Astrocyte (in vitro differentiated cells and primary cell): ENCODE measurements around the gene HOXC9. TPM values are rescaled to one million over a fixed set of nuclear protein-coding genes. Genes with fewer than 3 reads are reported as not detected.

ENCODE experiments used
- DNase-seq: peaks from one replicate; pipeline ENCODE4 v3.0.0-alpha.2; 2010; ENCODE audit warnings: low read depth
- FAIRE-seq: peaks from 2 replicates; lab custom pipeline; 2011; peaks lifted over from hg19 to GRCh38; lab: Jason Lieb, UNC
- H2AFZ ChIP-seq: 2 replicates; pipeline ENCODE4 v1.6.0; 2012; ENCODE audit warnings: low read depth, low read length, inconsistent platforms
- H3K27ac ChIP-seq: 2 replicates; pipeline ENCODE4 v1.5.1; 2011; ENCODE audit warnings: low read depth, low read length, inconsistent platforms
- H3K27me3 ChIP-seq: 2 replicates; pipeline ENCODE4 v1.6.0; 2011; ENCODE audit warnings: low read length, inconsistent platforms; ENCODE audit not compliant: insufficient read depth
- H3K36me3 ChIP-seq: 2 replicates; pipeline ENCODE4 v1.5.1; 2011; ENCODE audit warnings: low read length, inconsistent platforms; ENCODE audit not compliant: insufficient read depth
- H3K4me1 ChIP-seq: 2 replicates; pipeline ENCODE4 v1.5.1; 2011; ENCODE audit warnings: low read length, inconsistent platforms; ENCODE audit not compliant: insufficient read depth
- H3K4me2 ChIP-seq: 2 replicates; pipeline ENCODE4 v1.6.0; 2012; ENCODE audit warnings: low read length, inconsistent platforms
- H3K4me3 ChIP-seq: 2 replicates; pipeline ENCODE4 v1.5.1; 2011; ENCODE audit warnings: low read depth, mild to moderate bottlenecking, low read length, inconsistent platforms; ENCODE audit not compliant: insufficient read depth
- H3K79me2 ChIP-seq: 2 replicates; pipeline ENCODE4 v1.6.0; 2012; ENCODE audit warnings: mild to moderate bottlenecking, low read length, inconsistent platforms; ENCODE audit not compliant: insufficient read depth
- H3K9ac ChIP-seq: 2 replicates; pipeline ENCODE4 v1.6.0; 2012; ENCODE audit warnings: mild to moderate bottlenecking, low read length, inconsistent platforms
- H3K9me3 ChIP-seq: 2 replicates; pipeline ENCODE4 v1.5.1; 2012; ENCODE audit warnings: low read depth, mild to moderate bottlenecking, low read length, inconsistent platforms; ENCODE audit not compliant: insufficient read depth
- H4K20me1 ChIP-seq: 2 replicates; pipeline ENCODE4 v1.6.0; 2012; ENCODE audit warnings: low read length, inconsistent platforms; ENCODE audit not compliant: insufficient read depth
- H3K27ac Mint-ChIP-seq: one replicate; pipeline ENCODE4 v1.8.0; 2021; ENCODE audit warnings: mild to moderate bottlenecking, mixed read lengths; ENCODE audit not compliant: unreplicated experiment
- H3K27me3 Mint-ChIP-seq: one replicate; pipeline ENCODE4 v1.8.0; 2021; ENCODE audit warnings: low read depth, mixed read lengths; ENCODE audit not compliant: unreplicated experiment
- H3K36me3 Mint-ChIP-seq: one replicate; pipeline ENCODE4 v1.8.0; 2021; ENCODE audit warnings: low read depth, mixed read lengths; ENCODE audit not compliant: unreplicated experiment
- H3K4me1 Mint-ChIP-seq: one replicate; pipeline ENCODE4 v1.8.0; 2021; ENCODE audit warnings: low read depth, mixed read lengths; ENCODE audit not compliant: unreplicated experiment
- H3K4me3 Mint-ChIP-seq: one replicate; pipeline ENCODE4 v1.8.0; 2021; ENCODE audit warnings: mild to moderate bottlenecking, moderate library complexity, mixed read lengths; ENCODE audit not compliant: unreplicated experiment
- H3K9me3 Mint-ChIP-seq: one replicate; pipeline ENCODE4 v1.8.0; 2021; ENCODE audit warnings: mild to moderate bottlenecking, mixed read lengths; ENCODE audit not compliant: unreplicated experiment
- CTCF ChIP-seq: IDR thresholded peaks from 2 replicates; pipeline ENCODE4 v1.5.1; 2011; ENCODE audit warnings: low read depth, mild to moderate bottlenecking, inconsistent platforms, low read length, moderate library complexity; ENCODE audit not compliant: insufficient read depth
- EZH2 ChIP-seq: IDR thresholded peaks from 2 replicates; pipeline ENCODE4 v1.6.1; 2012; ENCODE audit warnings: mild to moderate bottlenecking, low read length, inconsistent platforms; ENCODE audit not compliant: insufficient read depth
- total RNA-seq: library from RNA; stranded (reverse); gene quantifications from 2 replicates; pipeline ENCODE4 v1.2.1, GENCODE V29; 2021

The HOXC9 gene
- total RNA-seq, 1 donor from 2014 or later = not detected

GRCh38 chr12:54002915-54003389, 3.0 kb downstream of the HOXC9 start:
- Mint-ChIP-seq H3K4me1 (no peaks in the 10 kb centered on the region), H3K4me3 (no peak overlapping the region), H3K27me3 (peaks cover 92% of the 10 kb centered on the region), H3K9me3 (peaks cover 12% of the 10 kb centered on the region), H3K27ac (peak overlapping the region; percentile 47), H3K36me3 (peaks cover 2% of the 10 kb centered on the region)
- Histone ChIP-seq H2AFZ (no peak overlapping the region), H3K27me3 (peaks cover 95% of the 10 kb centered on the region), H3K4me2 (no peak overlapping the region), H3K27ac (no peak overlapping the region), H3K4me1 (peaks cover 5% of the 10 kb centered on the region), H3K79me2 (no peaks in the 10 kb centered on the region), H3K4me3 (no peak overlapping the region), H3K36me3 (no peaks in the 10 kb centered on the region), H3K9me3 (no peaks in the 10 kb centered on the region), H4K20me1 (no peaks in the 10 kb centered on the region), H3K9ac (no peak overlapping the region)
- DNase-seq = no peak
- no peak for FAIRE-seq
- TF ChIP-seq EZH2 (peak; percentile 24), CTCF (no peak)

DNA sequence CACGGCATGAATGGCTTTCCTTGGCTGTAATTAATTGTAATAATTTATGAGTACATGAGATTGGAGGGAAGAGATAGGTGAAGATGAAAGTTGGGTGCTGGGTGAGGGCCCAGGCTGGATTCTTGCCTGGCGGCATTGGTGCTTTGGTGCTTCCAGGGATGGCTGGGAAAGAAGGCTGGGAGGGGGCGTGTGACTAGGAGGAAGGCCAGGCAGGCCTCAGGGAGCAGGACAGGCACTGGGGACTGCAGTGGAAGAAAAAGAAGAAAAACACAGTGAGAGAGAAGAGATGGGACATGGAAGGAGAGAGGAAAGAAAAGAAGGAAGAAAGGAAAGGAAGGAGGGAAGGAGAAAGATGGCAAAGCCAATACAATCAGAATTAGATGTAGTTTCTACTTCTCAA, 3.7 kb downstream of the HOXC9 start:
- DNase-seq (no peak), FAIRE-seq (no peak)
- Histone ChIP-seq H3K4me2 (no peak overlapping the region), H3K9me3 (no peaks in the 10 kb centered on the region), H3K79me2 (no peaks in the 10 kb centered on the region), H3K4me3 (no peak overlapping the region), H3K27ac (no peak overlapping the region), H3K36me3 (no peaks in the 10 kb centered on the region), H3K4me1 (peaks cover 5% of the 10 kb centered on the region), H4K20me1 (no peaks in the 10 kb centered on the region), H3K9ac (no peak overlapping the region), H2AFZ (no peak overlapping the region), H3K27me3 (peaks cover 94% of the 10 kb centered on the region)
- Mint-ChIP-seq H3K9me3 (peaks cover 12% of the 10 kb centered on the region), H3K4me3 (peak overlapping the region; percentile 30), H3K4me1 (no peaks in the 10 kb centered on the region), H3K27ac (no peak overlapping the region), H3K27me3 (peaks cover 92% of the 10 kb centered on the region), H3K36me3 (peaks cover 2% of the 10 kb centered on the region)
- TF ChIP-seq EZH2 = peak; percentile 16
- TF ChIP-seq CTCF = no peak

- H3K4me2 ChIP-seq = no peak overlapping the region
- H3K4me3 ChIP-seq = no peak overlapping the region
- DNase-seq (no peak), FAIRE-seq (no peak)
- no peak for TF ChIP-seq EZH2
- TF ChIP-seq CTCF = no peak
- H3K9ac ChIP-seq = no peak overlapping the region
- Mint-ChIP-seq H3K27me3 (peaks cover 87% of the 10 kb centered on the region), H3K4me3 (no peak overlapping the region), H3K27ac (no peak overlapping the region), H3K9me3 (peaks cover 12% of the 10 kb centered on the region), H3K4me1 (no peaks in the 10 kb centered on the region), H3K36me3 (peaks cover 2% of the 10 kb centered on the region)
- no peak overlapping the region for H3K27ac ChIP-seq
- no peak overlapping the region for H2AFZ ChIP-seq
- no peaks in the 10 kb centered on the region for H4K20me1 ChIP-seq
- H3K4me1 ChIP-seq = peaks cover 5% of the 10 kb centered on the region
- H3K9me3 ChIP-seq = no peaks in the 10 kb centered on the region
- no peaks in the 10 kb centered on the region for H3K79me2 ChIP-seq
- H3K36me3 ChIP-seq = no peaks in the 10 kb centered on the region
- H3K27me3 ChIP-seq = peaks cover 90% of the 10 kb centered on the region
Observed at GRCh38 chr12:54004063-54004840, 4.3 kb downstream of the HOXC9 start.
